Right cardiac atrium (tissue), 5 donors: Measurements from ENCODE around the gene TNK1. TPM values are rescaled to one million over a fixed set of nuclear protein-coding genes. Genes with fewer than 3 reads are reported as not detected.
A peak's percentile ranks its signal among the peaks of the same experiment; 100 is the strongest.

Experiments used
- ATAC-seq, 2 donors: fragments of 200-7000 bp; cut with Tn5 transposase; one replicate each; pipeline versions ENCODE4 v1.8.0 to v1.9.1; 2020; ENCODE audit warnings: moderate library complexity in 2 of 2, mild to moderate bottlenecking in 1 of 2
- DNase-seq, 3 donors: peaks; one replicate each; pipeline ENCODE4 v3.0.0-alpha.2; 2020
- H3K27ac ChIP-seq: one replicate; pipeline ENCODE4 v1.5.1; 2013; ENCODE audit warnings: mild to moderate bottlenecking, low read length, control low read depth, moderate library complexity
- H3K27me3 ChIP-seq: one replicate; pipeline ENCODE4 v1.6.1; 2013; ENCODE audit not compliant: control insufficient read depth, insufficient read depth
- H3K4me1 ChIP-seq: one replicate; pipeline ENCODE4 v1.6.1; 2013; ENCODE audit warnings: low read length; ENCODE audit not compliant: control insufficient read depth, insufficient read depth
- H3K4me3 ChIP-seq: one replicate; pipeline ENCODE4 v1.5.1; 2013; ENCODE audit warnings: low read length, control low read depth
- H3K9me3 ChIP-seq: one replicate; pipeline ENCODE4 v1.6.1; 2013; ENCODE audit warnings: low read length; ENCODE audit not compliant: control insufficient read depth
- WGBS: extraction: QIAGEN DNeasy Blood & Tissue Kit; methylation state at CpG from one replicate; pipeline ENCODE4 v1.1.7; 2013; 5-methylcytosine and 5-hydroxymethylcytosine counted together
- intact Hi-C, 4 donors: fragments of 100-400 bp; cut with DNase I; formaldehyde crosslinking; loops; one replicate each; pipeline versions ENCODE4 v1.11.0 to v1.14.0; 2022 to 2023
- polyA plus RNA-seq: library from polyadenylated mRNA; stranded (reverse); fragments of 200-250 nt; gene quantifications from one replicate; pipeline ENCODE4 v1.2.3, GENCODE V29; 2013
- total RNA-seq, 4 donors: library from RNA; stranded (reverse); fragmentation: NEBNext Ultra II Directional; extraction: Animal tissue kit (Norgen Biotek cat#: 25700); gene quantifications; one replicate each; pipeline ENCODE4 v1.2.1, GENCODE V29; 2021
- donor health status: healthy with polysubstance abuse.
- donor health status: DM: no; HTN: yes; CAD: no.
- donor health status: DM: no; HTN: no; CAD: no.
- donor health status: DM: no; HTN: yes; CAD: no; lungs with severe emphysema.
- donor health status: DM: yes; HTN: yes; CAD: no.

The TNK1 gene
- total and polyA plus RNA-seq, 5 donors: 1.7 to 3.6 (median 3.3) TPM

- DNase-seq (peak in 2 of 3 donors; percentile 80 to 84), ATAC-seq (peak; percentile 0 to 6)
- H3K9me3 ChIP-seq: no peaks in the 10 kb centered on the region
- 8% methylated on average over 49 of the region's 49 CpGs for WGBS
- peak overlapping the region; percentile 53 for H3K4me3 ChIP-seq
- H3K4me1 ChIP-seq: no peaks in the 10 kb centered on the region
- peak overlapping the region; percentile 5 for H3K27ac ChIP-seq
- no peaks in the 10 kb centered on the region for H3K27me3 ChIP-seq
- intact Hi-C loops: loop anchor here (5.0 to 10.0 kb wide), 5 partner anchors 41 to 129 kb away; partner anchors contain the start of genes TMEM95 (in 3 of the 4), KCTD11 (in 2 of the 4), ZBTB4 (in 2 of the 4) and SENP3 (in 1 of the 4)
Measured at GRCh38 chr17:7435676-7436555, 55.0 kb downstream of the TNK1 start.

GRCh38 chr17:7436556-7437368, 55.9 kb downstream of the TNK1 start:
- Histone ChIP-seq H3K4me3 (peak overlapping the region; percentile 42), H3K9me3 (no peaks in the 10 kb centered on the region), H3K27me3 (no peaks in the 10 kb centered on the region), H3K27ac (peak overlapping the region; percentile 24), H3K4me1 (no peaks in the 10 kb centered on the region)
- DNase-seq (peak; percentile 81 to 93 (median 92)), ATAC-seq (peak; percentile 75 to 76)
- WGBS: 5% methylated on average over 92 of the region's 92 CpGs
- intact Hi-C loops: loop anchor here (5.0 to 10.0 kb wide), 5 partner anchors 41 to 128 kb away; partner anchors contain the start of genes TMEM95 (in 3 of the 4), KCTD11 (in 2 of the 4), ZBTB4 (in 2 of the 4) and SENP3 (in 1 of the 4)

GRCh38 chr17:7437369-7437863, 56.5 kb downstream of the TNK1 start:
- Histone ChIP-seq H3K27ac (peak overlapping the region; percentile 77), H3K27me3 (no peaks in the 10 kb centered on the region), H3K9me3 (no peaks in the 10 kb centered on the region), H3K4me1 (no peaks in the 10 kb centered on the region), H3K4me3 (peak overlapping the region; percentile 42)
- intact Hi-C loops: loop anchor here (5.0 to 10.0 kb wide), 5 partner anchors 40 to 127 kb away; partner anchors contain the start of genes TMEM95 (in 3 of the 4), KCTD11 (in 2 of the 4), ZBTB4 (in 2 of the 4) and SENP3 (in 1 of the 4)
- 20% methylated on average over 31 of the region's 31 CpGs for WGBS
- no peak for ATAC-seq
- DNase-seq: peak in 1 of 3 donors; percentile 66

- H3K27ac ChIP-seq: peak overlapping the region; percentile 77
- H3K9me3 ChIP-seq: no peaks in the 10 kb centered on the region
- H3K4me1 ChIP-seq: no peaks in the 10 kb centered on the region
- no peaks in the 10 kb centered on the region for H3K27me3 ChIP-seq
- intact Hi-C loops: loop anchor here (5.0 to 10.0 kb wide), 5 partner anchors 39 to 127 kb away; partner anchors contain the start of genes TMEM95 (in 3 of the 4), KCTD11 (in 2 of the 4), ZBTB4 (in 2 of the 4) and SENP3 (in 1 of the 4)
- 5% methylated on average over 48 of the region's 48 CpGs for WGBS
- peak; percentile 86 to 94 (median 93) for DNase-seq
- peak; percentile 36 to 39 for ATAC-seq
- peak overlapping the region; percentile 42 for H3K4me3 ChIP-seq
Measured at GRCh38 chr17:7437950-7438614, 57.2 kb downstream of the TNK1 start.

- no peaks in the 10 kb centered on the region for H3K27me3 ChIP-seq
- WGBS: 42% methylated on average over 11 of the region's 11 CpGs
- H3K27ac ChIP-seq: peak overlapping the region; percentile 77
- intact Hi-C loops: loop anchor here (5.0 to 10.0 kb wide), 5 partner anchors 38 to 126 kb away; partner anchors contain the start of genes TMEM95 (in 3 of the 4), KCTD11 (in 2 of the 4), ZBTB4 (in 2 of the 4) and SENP3 (in 1 of the 4)
- ATAC-seq (no peak), DNase-seq (peak in 1 of 3 donors; percentile 10)
- H3K4me1 ChIP-seq: no peaks in the 10 kb centered on the region
- H3K4me3 ChIP-seq: peak overlapping the region; percentile 51
- no peaks in the 10 kb centered on the region for H3K9me3 ChIP-seq
Measured at GRCh38 chr17:7438656-7439460, 58.0 kb downstream of the TNK1 start.

Other genes starting within 250 kb of the TNK1 start
Only the 30 nearest of the 38 such genes appear.
- gene DLG4, start 161.3 kb upstream of the TNK1 start, total RNA-seq: 10 to 100 TPM; 28.7 to 36.2 (median 31.5) TPM
- 23.3 TPM for gene DLG4, start 161.3 kb upstream of the TNK1 start, polyA plus RNA-seq
- gene ACADVL, start 161.2 kb upstream of the TNK1 start, total RNA-seq: 1,000 to 10,000 TPM in 3 of 4 donors, 100 to 1,000 TPM in 1; 896 to 1,154 (median 1,049) TPM
- 1,142 TPM for gene ACADVL, start 161.2 kb upstream of the TNK1 start, polyA plus RNA-seq
- gene DVL2, start 146.6 kb upstream of the TNK1 start, total RNA-seq: 10 to 100 TPM; 20.0 to 26.1 (median 23.4) TPM
- 14.6 TPM for gene DVL2, start 146.6 kb upstream of the TNK1 start, polyA plus RNA-seq
- gene PHF23, start 141.6 kb upstream of the TNK1 start, total RNA-seq: 10 to 100 TPM; 22.2 to 30.4 (median 24.5) TPM
- 18.8 TPM for gene PHF23, start 141.6 kb upstream of the TNK1 start, polyA plus RNA-seq
- gene GABARAP, start 138.6 kb upstream of the TNK1 start, total RNA-seq: 100 to 1,000 TPM; 492 to 540 (median 522) TPM
- gene GABARAP, start 138.6 kb upstream of the TNK1 start, polyA plus RNA-seq: 741 TPM
- 100 to 1,000 TPM; 118 to 124 (median 122) TPM for gene CTDNEP1, start 129.4 kb upstream of the TNK1 start, total RNA-seq
- 80.1 TPM for gene CTDNEP1, start 129.4 kb upstream of the TNK1 start, polyA plus RNA-seq
- 100 to 1,000 TPM in 1 of 4 donors, 10 to 100 TPM in 3; 37.9 to 100 (median 82.9) TPM for gene ELP5, start 128.9 kb upstream of the TNK1 start, total RNA-seq
- gene ELP5, start 128.9 kb upstream of the TNK1 start, polyA plus RNA-seq: 41.7 TPM
- gene CLDN7, start 118.6 kb upstream of the TNK1 start, total RNA-seq: 1 to 10 TPM; 1.8 to 3.4 (median 2.8) TPM
- gene CLDN7, start 118.6 kb upstream of the TNK1 start, polyA plus RNA-seq: 2.9 TPM
- gene SLC2A4, start 99.4 kb upstream of the TNK1 start, total RNA-seq: 100 to 1,000 TPM in 3 of 4 donors, 10 to 100 TPM in 1; 57.6 to 146 (median 103) TPM
- 83.1 TPM for gene SLC2A4, start 99.4 kb upstream of the TNK1 start, polyA plus RNA-seq
- 1 to 10 TPM; 1.4 to 3.1 (median 1.8) TPM for gene YBX2, start 86.5 kb upstream of the TNK1 start, total RNA-seq
- gene YBX2, start 86.5 kb upstream of the TNK1 start, polyA plus RNA-seq: 5.3 TPM
- gene EIF5A, start 73.5 kb upstream of the TNK1 start, total RNA-seq: 100 to 1,000 TPM; 259 to 311 (median 268) TPM
- gene EIF5A, start 73.5 kb upstream of the TNK1 start, polyA plus RNA-seq: 301 TPM
- gene GPS2, start 65.7 kb upstream of the TNK1 start, total RNA-seq: 10 to 100 TPM; 65.0 to 76.1 (median 65.8) TPM
- 68.4 TPM for gene GPS2, start 65.7 kb upstream of the TNK1 start, polyA plus RNA-seq
- gene NEURL4, start 51.8 kb upstream of the TNK1 start, total RNA-seq: 10 to 100 TPM; 28.3 to 33.4 (median 30.6) TPM
- gene NEURL4, start 51.8 kb upstream of the TNK1 start, polyA plus RNA-seq: 23.8 TPM
- 10 to 100 TPM; 15.0 to 26.4 (median 20.8) TPM for gene ACAP1, start 44.6 kb upstream of the TNK1 start, total RNA-seq
- gene ACAP1, start 44.6 kb upstream of the TNK1 start, polyA plus RNA-seq: 8.8 TPM
- 1 to 10 TPM; 4.7 to 6.7 (median 6.5) TPM for gene KCTD11, start 28.9 kb upstream of the TNK1 start, total RNA-seq
- gene KCTD11, start 28.9 kb upstream of the TNK1 start, polyA plus RNA-seq: 7.8 TPM
- gene TMEM95, start 25.9 kb upstream of the TNK1 start, total RNA-seq: not detected
- gene TMEM95, start 25.9 kb upstream of the TNK1 start, polyA plus RNA-seq: not detected
- gene PLSCR3, start 13.4 kb downstream of the TNK1 start, total RNA-seq: 10 to 100 TPM; 19.8 to 25.0 (median 22.9) TPM
- gene PLSCR3, start 13.4 kb downstream of the TNK1 start, polyA plus RNA-seq: 25.9 TPM
- 100 to 1,000 TPM in 1 of 4 donors, 10 to 100 TPM in 3; 79.6 to 105 (median 97.3) TPM for gene TMEM256, start 23.0 kb downstream of the TNK1 start, total RNA-seq
- 210 TPM for gene TMEM256, start 23.0 kb downstream of the TNK1 start, polyA plus RNA-seq
- gene NLGN2, start 26.8 kb downstream of the TNK1 start, total RNA-seq: 10 to 100 TPM; 10.7 to 15.7 (median 14.1) TPM
- 6.9 TPM for gene NLGN2, start 26.8 kb downstream of the TNK1 start, polyA plus RNA-seq
- not detected for gene SPEM1, start 39.2 kb downstream of the TNK1 start, total RNA-seq
- gene SPEM1, start 39.2 kb downstream of the TNK1 start, polyA plus RNA-seq: not detected
- gene SPEM2, start 44.5 kb downstream of the TNK1 start, total RNA-seq: not detected
- gene SPEM2, start 44.5 kb downstream of the TNK1 start, polyA plus RNA-seq: not detected
- not detected for gene SPEM3, start 47.8 kb downstream of the TNK1 start, total RNA-seq
- gene SPEM3, start 47.8 kb downstream of the TNK1 start, polyA plus RNA-seq: not detected
- gene TMEM102, start 54.3 kb downstream of the TNK1 start, total RNA-seq: 1 to 10 TPM; 2.2 to 2.5 (median 2.3) TPM
- gene TMEM102, start 54.3 kb downstream of the TNK1 start, polyA plus RNA-seq: 2.1 TPM
- 10 to 100 TPM; 13.9 to 34.8 (median 23.9) TPM for gene FGF11, start 58.4 kb downstream of the TNK1 start, total RNA-seq
- 31.7 TPM for gene FGF11, start 58.4 kb downstream of the TNK1 start, polyA plus RNA-seq
- 10 to 100 TPM; 11.4 to 15.6 (median 13.1) TPM for gene CHRNB1, start 64.0 kb downstream of the TNK1 start, total RNA-seq
- 16.1 TPM for gene CHRNB1, start 64.0 kb downstream of the TNK1 start, polyA plus RNA-seq
- 10 to 100 TPM; 73.6 to 86.2 (median 82.2) TPM for gene ZBTB4, start 98.5 kb downstream of the TNK1 start, total RNA-seq
- gene ZBTB4, start 98.5 kb downstream of the TNK1 start, polyA plus RNA-seq: 41.7 TPM
- gene SLC35G6, start 100.4 kb downstream of the TNK1 start, total RNA-seq: not detected
- not detected for gene SLC35G6, start 100.4 kb downstream of the TNK1 start, polyA plus RNA-seq
- 10 to 100 TPM; 41.9 to 51.4 (median 47.4) TPM for gene POLR2A, start 103.3 kb downstream of the TNK1 start, total RNA-seq
- 22.3 TPM for gene POLR2A, start 103.3 kb downstream of the TNK1 start, polyA plus RNA-seq
- gene TNFSF12, start 168.0 kb downstream of the TNK1 start, total RNA-seq: 10 to 100 TPM; 42.9 to 52.0 (median 47.5) TPM
- gene TNFSF12, start 168.0 kb downstream of the TNK1 start, polyA plus RNA-seq: 58.4 TPM
- 10 to 100 TPM; 14.6 to 19.9 (median 15.7) TPM for gene TNFSF13, start 177.7 kb downstream of the TNK1 start, total RNA-seq
- 15.3 TPM for gene TNFSF13, start 177.7 kb downstream of the TNK1 start, polyA plus RNA-seq